HCT116 (cell line): ENCODE results near the gene NDC1. TPM values are rescaled to one million over a fixed set of nuclear protein-coding genes. Genes with fewer than 3 reads are reported as not detected.
A peak's percentile ranks its signal among the peaks of the same experiment; 100 is the strongest.

ENCODE experiments used
- ATAC-seq: fragments of 200-7000 bp; cut with Tn5 transposase; 2 replicates; pipeline ENCODE4 v1.9.1; 2020; ENCODE audit warnings: mild to moderate bottlenecking, moderate library complexity
- BruUV-seq: library from RNA; stranded (reverse); fragments of 400-500 nt; replicated peaks from 2 replicates; lab custom pipeline; 2021; lab: Mats Ljungman, UMichigan
- CTCF ChIA-PET: fragments of 300-600 bp; sonication (Branson Sonifier 250); formaldehyde crosslinking; loops from one replicate; lab custom pipeline; 2021; ENCODE audit warnings: antibody characterized with exemption; lab: Charles Lee
- POLR2A ChIA-PET: fragments of 300-600, 350-600 bp; sonication (Branson Sonifier 250); formaldehyde crosslinking; loops from one replicate; lab custom pipeline; 2021; ENCODE audit warnings: antibody characterized with exemption; lab: Charles Lee
- RAD21 ChIA-PET, 2 experiments: fragments of 300-600 bp; sonication (Branson Sonifier 250); formaldehyde crosslinking; loops; one replicate each; lab custom pipeline; 2023; ENCODE audit warnings: low total read pairs in 2 of 2; ENCODE audit not compliant: uncharacterized antibody in 2 of 2, unreplicated experiment in 2 of 2, low non-redundant PET in 1 of 2; lab: Charles Lee
- DNase-seq: peaks from one replicate; pipeline ENCODE4 v3.0.0-alpha.2; 2010; ENCODE audit warnings: low read depth, low spot score
- H2AFZ ChIP-seq: fragments of 200-600 bp; shearing (Covaris generic), sonication (generic); 2 replicates; pipeline ENCODE4 v1.6.1; 2017; ENCODE audit warnings: low read depth, mixed run types, mixed read lengths, antibody characterized with exemption, low read length; ENCODE audit not compliant: poor library complexity, severe bottlenecking
- H3K27ac ChIP-seq: 2 replicates; pipeline ENCODE4 v1.5.1; 2012; ENCODE audit warnings: low read depth, low read length
- H3K27me3 ChIP-seq: fragments of 200-600 bp; sonication (generic); 2 replicates; pipeline ENCODE4 v1.6.1; 2016; ENCODE audit warnings: mixed run types, low read length, mixed read lengths; ENCODE audit not compliant: insufficient read depth
- H3K36me3 ChIP-seq, 2 experiments: fragments of 200-500 bp in 1 of 2; fragments of 200-600 bp in 1 of 2; sonication (Bioruptor generic) in 1 of 2; sonication (generic) in 1 of 2; 2 replicates each; pipeline versions ENCODE4 v1.5.1 to v1.6.1; 2014 to 2016; ENCODE audit warnings: low read length in 2 of 2, inconsistent platforms in 1 of 2, mixed read lengths in 1 of 2, mixed run types in 1 of 2; ENCODE audit not compliant: insufficient read depth in 2 of 2, control insufficient read depth in 1 of 2
- H3K4me1 ChIP-seq, 2 experiments: fragments of 200-600 bp in 1 of 2; sonication (generic) in 1 of 2; 2 replicates each; pipeline versions ENCODE4 v1.5.1 to v1.6.1; 2012 to 2017; ENCODE audit warnings: low read length in 2 of 2, inconsistent platforms in 1 of 2, mild to moderate bottlenecking in 1 of 2, mixed read lengths in 1 of 2, mixed run types in 1 of 2, moderate library complexity in 1 of 2; ENCODE audit not compliant: insufficient read depth in 2 of 2, control insufficient read depth in 1 of 2
- H3K4me2 ChIP-seq: fragments of 200-600 bp; sonication (generic); 2 replicates; pipeline ENCODE4 v1.6.1; 2017; ENCODE audit warnings: mixed run types, low read length, mixed read lengths
- H3K4me3 ChIP-seq, 2 experiments: fragments of 200-600 bp in 1 of 2; sonication (generic) in 1 of 2; replicated peaks in 1 of 2; 2 replicates each; pipeline ENCODE4 v1.5.1; 2011 to 2016; ENCODE audit warnings: low read length in 2 of 2, control low read depth in 1 of 2, low read depth in 1 of 2, mild to moderate bottlenecking in 1 of 2, mixed read lengths in 1 of 2, mixed run types in 1 of 2
- H3K79me2 ChIP-seq: fragments of 200-600 bp; sonication (generic); 2 replicates; pipeline ENCODE4 v1.6.1; 2017; ENCODE audit warnings: mild to moderate bottlenecking, mixed run types, low read length, moderate library complexity, mixed read lengths; ENCODE audit not compliant: insufficient read depth
- H3K9ac ChIP-seq: fragments of 200-600 bp; sonication (generic); 2 replicates; pipeline ENCODE4 v1.6.1; 2016; ENCODE audit warnings: low read length, mixed read lengths
- H3K9me2 ChIP-seq: fragments of 200-600 bp; sonication (generic), shearing (Covaris generic); 2 replicates; pipeline ENCODE4 v1.6.1; 2017; ENCODE audit warnings: mixed run types, mild to moderate bottlenecking, moderate library complexity; ENCODE audit not compliant: insufficient read depth
- H3K9me3 ChIP-seq, 2 experiments: fragments of 200-500 bp in 1 of 2; fragments of 200-600 bp in 1 of 2; sonication (Bioruptor generic) in 1 of 2; sonication (generic) in 1 of 2; 2 replicates each; pipeline ENCODE4 v1.6.1; 2014 to 2017; ENCODE audit warnings: low read length in 2 of 2, mixed read lengths in 2 of 2, inconsistent platforms in 1 of 2, low read depth in 1 of 2, mild to moderate bottlenecking in 1 of 2, mixed run types in 1 of 2, moderate library complexity in 1 of 2; ENCODE audit not compliant: control insufficient read depth in 1 of 2, insufficient read depth in 1 of 2
- H4K20me1 ChIP-seq: fragments of 200-600 bp; sonication (generic), shearing (Covaris generic); 2 replicates; pipeline ENCODE4 v1.6.1; 2017; ENCODE audit warnings: mixed run types, mild to moderate bottlenecking, moderate library complexity; ENCODE audit not compliant: insufficient read depth
- CTCF ChIP-seq, 3 experiments: fragments of 200-600 bp in 1 of 3; sonication (generic) in 1 of 3; IDR thresholded peaks in 2 of 3; conservative IDR thresholded peaks in 1 of 3; 2 replicates each; pipeline ENCODE4 v1.5.1; 2012 to 2017; ENCODE audit warnings: low read depth in 2 of 3, low read length in 2 of 3, antibody characterized with exemption in 1 of 3, borderline replicate concordance in 1 of 3, control low read depth in 1 of 3, mild to moderate bottlenecking in 1 of 3, mixed read lengths in 1 of 3, mixed run types in 1 of 3, moderate library complexity in 1 of 3; ENCODE audit not compliant: insufficient read depth in 1 of 3
- ZBTB33 ChIP-seq: IDR thresholded peaks from 2 replicates; pipeline ENCODE4 v1.6.1; 2011; ENCODE audit warnings: mild to moderate bottlenecking, low read length, moderate library complexity; ENCODE audit not compliant: insufficient replicate concordance; ENCODE audit errors: extremely low read depth
- intact Hi-C: fragments of 100-400 bp; cut with micrococcal nuclease; formaldehyde crosslinking; loops from 2 replicates; pipeline ENCODE4 v1.10.0; 2022
- total RNA-seq: library from RNA; stranded (reverse); gene quantifications from one replicate; pipeline ENCODE4 v1.2.1, GENCODE V29; 2021; ENCODE audit not compliant: unreplicated experiment

NDC1 gene
- total RNA-seq, 1 experiment from 2014 or later = 54.7 TPM

GRCh38 chr1:53811414-53811851, 26.7 kb downstream of the NDC1 start:
- DNase-seq (peak; percentile 15), ATAC-seq (peak; percentile 89)
- Histone ChIP-seq H3K79me2 (peaks cover 83% of the 10 kb centered on the region), H3K9me2 (no peaks in the 10 kb centered on the region), H3K27me3 (no peaks in the 10 kb centered on the region), H3K4me3 (no peak overlapping the region), H3K27ac (peak overlapping the region; percentile 51), H3K4me2 (peak overlapping the region; percentile 11; the same call in 1 of the 2 replicates), H3K4me1 (peaks cover 4 to 21% of the 10 kb centered on the region in 2 experiments), H3K9ac (peak overlapping the region; percentile 18), H3K9me3 (no peaks in the 10 kb centered on the region), H3K36me3 (peaks cover 11 to 25% of the 10 kb centered on the region in 2 experiments), H4K20me1 (no peaks in the 10 kb centered on the region), H2AFZ (no peak overlapping the region)
- POLR2A ChIA-PET = no interaction called here
- intact Hi-C loops = loop anchor here (10.0 kb wide), 1 partner anchor 327 kb away; no protein-coding TSS in a partner anchor
- no TSS peak for BruUV-seq
- CTCF ChIA-PET = interaction anchor here (1.2 to 1.6 kb wide), 4 partner anchors 10 to 148 kb away, joined by 3 to 7 read pairs (median 4); no protein-coding TSS in a partner anchor
- RAD21 ChIA-PET = no interaction called here
- TF ChIP-seq ZBTB33 (no peak), CTCF (IDR thresholded peaks at IDR 0.05 in 2 of 3, conservative IDR thresholded peaks at IDR 0.05 in 1 of 3; ENCODE audit: borderline replicate concordance in 1 of 3, insufficient read depth in 1 of 3, low read depth in 2 of 3, low read length in 2 of 3) (peak in 2 of 3 experiments; percentile 53 to 68; a peak in 4 of 6 replicates)
- TF ChIP-seq, all 23 proteins: peak for 1
